ENCODE measurements around the gene AK8. TPM values are rescaled to one million over a fixed set of nuclear protein-coding genes. Genes with fewer than 3 reads are reported as not detected.
"Not testable (repeated sequence)": the region's sequence is repeated elsewhere in the genome, so short reads cannot be mapped to it uniquely, and the experiment has no call there.

AK8 gene
- total RNA-seq, 1 donor from 2014 or later = 0.22 TPM

- Mint-ChIP-seq H3K4me3 (ENCODE audit: unreplicated experiment) (no peak overlapping the region), H3K4me1 (ENCODE audit: low read depth) (no peaks in the 10 kb centered on the region), H3K27me3 (ENCODE audit: low read depth) (peaks cover 23% of the 10 kb centered on the region), H3K27ac (ENCODE audit: unreplicated experiment) (no peak overlapping the region), H3K36me3 (ENCODE audit: low read depth) (no peaks in the 10 kb centered on the region), H3K9me3 (ENCODE audit: low read depth) (no peaks in the 10 kb centered on the region)
- no peak for DNase-seq (ENCODE audit: low spot score)
- TF ChIP-seq, protein P1, sequence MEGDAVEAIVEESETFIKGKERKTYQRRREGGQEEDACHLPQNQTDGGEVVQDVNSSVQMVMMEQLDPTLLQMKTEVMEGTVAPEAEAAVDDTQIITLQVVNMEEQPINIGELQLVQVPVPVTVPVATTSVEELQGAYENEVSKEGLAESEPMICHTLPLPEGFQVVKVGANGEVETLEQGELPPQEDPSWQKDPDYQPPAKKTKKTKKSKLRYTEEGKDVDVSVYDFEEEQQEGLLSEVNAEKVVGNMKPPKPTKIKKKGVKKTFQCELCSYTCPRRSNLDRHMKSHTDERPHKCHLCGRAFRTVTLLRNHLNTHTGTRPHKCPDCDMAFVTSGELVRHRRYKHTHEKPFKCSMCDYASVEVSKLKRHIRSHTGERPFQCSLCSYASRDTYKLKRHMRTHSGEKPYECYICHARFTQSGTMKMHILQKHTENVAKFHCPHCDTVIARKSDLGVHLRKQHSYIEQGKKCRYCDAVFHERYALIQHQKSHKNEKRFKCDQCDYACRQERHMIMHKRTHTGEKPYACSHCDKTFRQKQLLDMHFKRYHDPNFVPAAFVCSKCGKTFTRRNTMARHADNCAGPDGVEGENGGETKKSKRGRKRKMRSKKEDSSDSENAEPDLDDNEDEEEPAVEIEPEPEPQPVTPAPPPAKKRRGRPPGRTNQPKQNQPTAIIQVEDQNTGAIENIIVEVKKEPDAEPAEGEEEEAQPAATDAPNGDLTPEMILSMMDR (IDR thresholded peaks at IDR 0.05) = no peak
These were observed 162.1 kb downstream of the AK8 start for GRCh38 chr9:132716007-132716406.

DNA sequence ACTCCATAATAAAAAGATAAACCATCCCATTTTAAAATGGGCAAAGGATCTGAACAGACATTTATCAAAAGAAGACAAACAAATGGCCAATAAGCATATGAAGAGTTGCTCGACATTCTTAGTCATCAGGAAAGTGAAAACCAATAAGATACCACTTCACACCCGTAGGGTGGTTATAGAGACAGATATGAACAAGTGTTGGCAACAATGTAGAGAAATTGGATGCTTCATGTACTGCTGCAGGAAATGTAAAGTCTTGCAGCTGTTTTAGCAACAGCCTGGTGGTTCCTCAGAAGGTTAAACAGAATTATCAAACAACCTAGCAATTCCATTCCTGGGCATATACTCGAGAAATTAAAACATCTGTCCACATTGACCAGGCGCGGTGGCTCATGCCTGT, 165.3 kb downstream of the AK8 start:
- no peaks in the 10 kb centered on the region for H3K9me3 Mint-ChIP-seq (ENCODE audit: low read depth)
- H3K4me1 Mint-ChIP-seq (ENCODE audit: low read depth) = no peaks in the 10 kb centered on the region
- H3K4me3 Mint-ChIP-seq (ENCODE audit: unreplicated experiment) = no peak overlapping the region
- H3K27me3 Mint-ChIP-seq (ENCODE audit: low read depth) = peaks cover 30% of the 10 kb centered on the region
- H3K27ac Mint-ChIP-seq (ENCODE audit: unreplicated experiment) = no peak overlapping the region
- TF ChIP-seq, protein P1 (IDR thresholded peaks at IDR 0.05) = no peak
- H3K36me3 Mint-ChIP-seq (ENCODE audit: low read depth) = no peaks in the 10 kb centered on the region
- no peak for DNase-seq (ENCODE audit: low spot score)

DNA sequence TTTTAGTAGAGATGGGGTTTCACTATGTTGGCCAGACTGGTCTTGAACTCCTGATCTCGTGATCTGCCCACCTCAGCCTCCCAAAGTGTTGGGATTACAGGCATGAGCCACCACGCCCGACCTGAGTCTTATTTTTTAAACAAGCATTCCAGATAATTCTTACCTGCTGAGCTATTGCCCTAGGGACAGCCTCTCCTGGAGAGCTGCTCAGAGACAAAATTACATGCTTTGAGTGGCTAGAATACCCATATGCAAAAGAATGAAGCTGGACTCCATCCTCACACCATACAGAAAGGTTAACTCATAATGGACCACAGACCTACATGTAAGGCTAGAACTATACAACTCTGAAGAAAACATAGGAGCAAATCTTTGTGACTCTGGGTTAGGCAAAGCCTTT, 166.2 kb downstream of the AK8 start:
- Mint-ChIP-seq H3K27me3 (ENCODE audit: low read depth) (peaks cover 23% of the 10 kb centered on the region), H3K4me1 (ENCODE audit: low read depth) (no peaks in the 10 kb centered on the region), H3K27ac (ENCODE audit: unreplicated experiment) (no peak overlapping the region), H3K9me3 (ENCODE audit: low read depth) (no peaks in the 10 kb centered on the region), H3K4me3 (ENCODE audit: unreplicated experiment) (no peak overlapping the region), H3K36me3 (ENCODE audit: low read depth) (no peaks in the 10 kb centered on the region)
- TF ChIP-seq, protein P1 (IDR thresholded peaks at IDR 0.05) = no peak
- no peak for DNase-seq (ENCODE audit: low spot score)

DNA sequence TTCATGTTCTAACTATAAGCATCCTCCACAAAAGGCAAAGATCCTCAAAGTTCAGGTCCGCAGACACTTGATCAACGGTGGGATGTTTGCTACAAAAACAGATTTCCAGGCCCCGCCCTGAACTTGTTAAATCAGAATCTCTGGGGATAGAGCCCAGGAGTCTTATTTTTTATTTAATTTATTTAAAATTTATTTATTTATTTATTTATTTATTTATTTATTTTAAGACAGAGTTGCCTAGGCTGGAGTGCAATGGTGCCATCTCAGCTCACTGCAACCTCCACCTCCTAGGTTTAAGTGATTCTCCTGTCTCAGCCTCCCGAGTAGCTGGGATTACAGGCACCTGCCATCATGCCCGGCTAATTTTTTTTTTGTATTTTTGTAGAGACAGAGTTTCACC, 166.9 kb downstream of the AK8 start:
- DNase-seq (ENCODE audit: low spot score); H3K4me1 Mint-ChIP-seq (ENCODE audit: low read depth); H3K4me3 Mint-ChIP-seq (ENCODE audit: unreplicated experiment); H3K36me3 Mint-ChIP-seq (ENCODE audit: low read depth); H3K27ac Mint-ChIP-seq (ENCODE audit: unreplicated experiment); H3K9me3 Mint-ChIP-seq (ENCODE audit: low read depth): not testable (repeated sequence)
- H3K27me3 Mint-ChIP-seq (ENCODE audit: low read depth) = peaks cover 24% of the 10 kb centered on the region

- DNase-seq (ENCODE audit: low spot score) = no peak
- no peaks in the 10 kb centered on the region for H3K9me3 Mint-ChIP-seq (ENCODE audit: low read depth)
- peaks cover 23% of the 10 kb centered on the region for H3K27me3 Mint-ChIP-seq (ENCODE audit: low read depth)
- H3K27ac Mint-ChIP-seq (ENCODE audit: unreplicated experiment) = no peak overlapping the region
- H3K4me1 Mint-ChIP-seq (ENCODE audit: low read depth) = no peaks in the 10 kb centered on the region
- TF ChIP-seq, protein P1 (IDR thresholded peaks at IDR 0.05) = no peak
- H3K4me3 Mint-ChIP-seq (ENCODE audit: unreplicated experiment) = no peak overlapping the region
- H3K36me3 Mint-ChIP-seq (ENCODE audit: low read depth) = no peaks in the 10 kb centered on the region
These were observed 167.8 kb downstream of the AK8 start for GRCh38 chr9:132710333-132710732.

DNA sequence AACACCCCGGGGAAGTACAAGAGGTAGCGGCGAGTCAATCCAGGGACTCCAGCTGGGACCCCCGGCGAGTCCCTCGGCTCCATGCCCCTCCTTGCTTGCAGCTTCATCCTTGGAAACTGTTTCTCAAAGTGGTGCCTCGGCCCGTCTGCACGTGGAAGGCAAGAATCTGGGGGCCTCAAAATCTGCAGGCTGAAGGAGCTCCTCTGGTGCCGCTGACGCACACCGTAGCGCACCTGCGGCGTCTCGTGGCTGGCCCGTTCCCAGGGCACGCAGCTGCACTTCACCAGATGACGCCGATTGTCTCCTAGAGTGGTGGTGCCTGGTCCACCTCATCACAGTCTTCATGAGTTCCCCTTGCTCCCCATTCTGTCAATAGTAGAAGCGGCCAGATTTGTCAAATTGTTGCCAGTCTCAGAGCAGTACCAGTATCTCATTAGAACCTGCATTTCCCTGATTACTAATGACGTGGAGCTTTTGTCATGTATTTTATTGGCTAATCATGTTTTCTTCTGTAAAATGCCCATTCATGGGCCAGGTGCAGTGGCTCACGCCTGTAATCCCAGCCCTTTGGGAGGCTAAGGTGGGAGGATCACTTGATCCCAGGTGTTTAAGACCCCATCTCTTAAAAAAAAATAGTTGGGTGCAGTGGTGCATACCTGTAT, 169.2 kb downstream of the AK8 start:
- Mint-ChIP-seq H3K27ac (ENCODE audit: unreplicated experiment) (no peak overlapping the region), H3K27me3 (ENCODE audit: low read depth) (peaks cover 23% of the 10 kb centered on the region), H3K36me3 (ENCODE audit: low read depth) (no peaks in the 10 kb centered on the region), H3K9me3 (ENCODE audit: low read depth) (no peaks in the 10 kb centered on the region), H3K4me3 (ENCODE audit: unreplicated experiment) (no peak overlapping the region), H3K4me1 (ENCODE audit: low read depth) (no peaks in the 10 kb centered on the region)
- TF ChIP-seq, protein P1 (IDR thresholded peaks at IDR 0.05) = no peak
- no peak for DNase-seq (ENCODE audit: low spot score)

All from chondrocyte (in vitro differentiated cells).